HepG2 (cell line): ENCODE results near the gene KRTAP9-4. TPM values are rescaled to one million over a fixed set of nuclear protein-coding genes. Genes with fewer than 3 reads are reported as not detected.
"Not testable (repeated sequence)": the region's sequence is repeated elsewhere in the genome, so short reads cannot be mapped to it uniquely, and the experiment has no call there.

ENCODE experiments used
- ATAC-seq: fragments of 200-7000 bp; cut with Tn5 transposase; 3 replicates; pipeline ENCODE4 v1.9.1; 2020; ENCODE audit warnings: mild to moderate bottlenecking, moderate library complexity
- BruUV-seq: library from RNA; stranded (reverse); fragments of 400-500 nt; replicated peaks from 2 replicates; lab custom pipeline; 2021; lab: Mats Ljungman, UMichigan
- CTCF ChIA-PET: fragments of 300-600 bp; formaldehyde crosslinking; extraction: SDS; loops from one replicate; lab custom pipeline; 2021; ENCODE audit warnings: low total read pairs, inconsistent platforms, low intra/inter-chr PET ratio; lab: Yijun Ruan, JAX
- POLR2A ChIA-PET: fragments of 350-600 bp; sonication (Branson Sonifier 250); formaldehyde crosslinking; loops from one replicate; lab custom pipeline; 2020; ENCODE audit warnings: antibody characterized with exemption, inconsistent platforms; lab: Yijun Ruan, JAX
- DNase-seq: peaks from one replicate; pipeline ENCODE4 v3.0.0-alpha.2; 2015; ENCODE audit warnings: low spot score
- FAIRE-seq: peaks from 3 replicates; lab custom pipeline; 2011; peaks lifted over from hg19 to GRCh38; lab: Jason Lieb, UNC
- H2AFZ ChIP-seq: one replicate; pipeline ENCODE4 v1.6.1; 2011; ENCODE audit warnings: low read length, inconsistent platforms
- H3K27ac ChIP-seq: fragments of 300-600 bp; 3 replicates; pipeline ENCODE4 v1.8.0; 2011; ENCODE audit warnings: mixed run types, mild to moderate bottlenecking, mixed read lengths, low read length, inconsistent platforms; ENCODE audit not compliant: insufficient read depth; ENCODE audit errors: extremely low read length
- H3K27me3 ChIP-seq, 2 experiments: fragments of 200-600 bp in 1 of 2; 2 replicates in 1 of 2; 3 replicates in 1 of 2; pipeline versions ENCODE4 v1.6.0 to v1.8.0; 2011; ENCODE audit warnings: low read length in 2 of 2, mild to moderate bottlenecking in 2 of 2, moderate library complexity in 2 of 2, inconsistent platforms in 1 of 2; ENCODE audit not compliant: insufficient read depth in 2 of 2, control insufficient read depth in 1 of 2
- H3K36me3 ChIP-seq, 2 experiments: fragments of 200-600 bp in 1 of 2; replicated peaks in 1 of 2; 2 replicates in 1 of 2; 3 replicates in 1 of 2; pipeline versions ENCODE4 v1.5.1 to v1.8.0; 2011; ENCODE audit warnings: low read length in 2 of 2, inconsistent platforms in 1 of 2; ENCODE audit not compliant: insufficient read depth in 2 of 2, control insufficient read depth in 1 of 2
- H3K4me1 ChIP-seq: 2 replicates; pipeline ENCODE4 v1.5.1; 2012; ENCODE audit warnings: low read length, inconsistent platforms; ENCODE audit not compliant: insufficient read depth
- H3K4me2 ChIP-seq: 2 replicates; pipeline ENCODE4 v1.6.0; 2011; ENCODE audit warnings: low read depth, low read length, inconsistent platforms
- H3K4me3 ChIP-seq, 3 experiments: fragments of 200-600 bp in 1 of 3; sonication (generic), shearing (Covaris generic) in 1 of 3; replicated peaks in 1 of 3; 2 replicates each; pipeline ENCODE4 v1.5.1; 2011 to 2016; ENCODE audit warnings: low read length in 3 of 3, inconsistent platforms in 2 of 3, low read depth in 2 of 3, mild to moderate bottlenecking in 2 of 3, control low read depth in 1 of 3, mixed read lengths in 1 of 3; ENCODE audit not compliant: insufficient read depth in 1 of 3
- H3K79me2 ChIP-seq: one replicate; pipeline ENCODE4 v1.6.1; 2011; ENCODE audit warnings: low read length, inconsistent platforms; ENCODE audit not compliant: insufficient read depth
- H3K9ac ChIP-seq: 2 replicates; pipeline ENCODE4 v1.6.0; 2011; ENCODE audit warnings: mild to moderate bottlenecking, low read depth, low read length, inconsistent platforms; ENCODE audit not compliant: insufficient read depth
- H3K9me3 ChIP-seq: 2 replicates; pipeline ENCODE4 v1.5.1; 2012; ENCODE audit warnings: mild to moderate bottlenecking, low read length
- H4K20me1 ChIP-seq: 2 replicates; pipeline ENCODE4 v1.6.0; 2011; ENCODE audit warnings: inconsistent platforms, mild to moderate bottlenecking, low read length, moderate library complexity; ENCODE audit not compliant: insufficient read depth
- CEBPG ChIP-seq: IDR thresholded peaks from 2 replicates; pipeline ENCODE4 v1.6.1; 2016
- CERS6 ChIP-seq: sonication (generic); formaldehyde crosslinking; IDR thresholded peaks from 2 replicates; pipeline ENCODE4 v1.5.0; 2020; ENCODE audit warnings: missing genetic modification reagents
- HIVEP1 ChIP-seq: sonication (generic); formaldehyde crosslinking; IDR thresholded peaks from 2 replicates; pipeline ENCODE4 v1.4.0; 2020; ENCODE audit warnings: mild to moderate bottlenecking, missing genetic modification reagents
- HOXA3 ChIP-seq: sonication (generic); formaldehyde crosslinking; IDR thresholded peaks from 2 replicates; pipeline ENCODE4 v1.5.0; 2020; ENCODE audit warnings: missing genetic modification reagents
- KDM3A ChIP-seq: IDR thresholded peaks from 2 replicates; pipeline ENCODE4 v1.6.1; 2018; ENCODE audit warnings: low read depth, missing compliant biosample characterization
- KDM5A ChIP-seq: fragments of 200-600 bp; sonication (generic); IDR thresholded peaks from 2 replicates; pipeline ENCODE4 v1.7.0; 2018; ENCODE audit warnings: antibody characterized with exemption, mild to moderate bottlenecking, low read length, borderline replicate concordance
- SIN3A ChIP-seq: IDR thresholded peaks from 2 replicates; pipeline ENCODE4 v1.6.1; 2011; ENCODE audit warnings: low read depth, mild to moderate bottlenecking, control low read depth, low read length, borderline replicate concordance
- ZBTB38 ChIP-seq: sonication (generic); formaldehyde crosslinking; IDR thresholded peaks from 2 replicates; pipeline ENCODE4 v1.5.1; 2020; ENCODE audit warnings: mild to moderate bottlenecking, missing genetic modification reagents
- ZC3H4 ChIP-seq: sonication (generic); formaldehyde crosslinking; IDR thresholded peaks from 2 replicates; pipeline ENCODE4 v1.4.0; 2020; ENCODE audit warnings: missing genetic modification reagents, borderline replicate concordance
- ZFAT ChIP-seq: sonication (generic); formaldehyde crosslinking; conservative IDR thresholded peaks from 2 replicates; pipeline ENCODE4 v1.8.1; 2023; ENCODE audit warnings: missing genetic modification reagents, inconsistent platforms
- ZNF562 ChIP-seq: sonication (generic); formaldehyde crosslinking; IDR thresholded peaks from 2 replicates; pipeline ENCODE4 v1.8.0; 2022; ENCODE audit warnings: missing genetic modification reagents, borderline replicate concordance
- ZSCAN21 ChIP-seq: sonication (generic); formaldehyde crosslinking; IDR thresholded peaks from 2 replicates; pipeline ENCODE4 v1.8.0; 2022; ENCODE audit warnings: mild to moderate bottlenecking, missing genetic modification reagents, moderate library complexity, borderline replicate concordance
- ZSCAN9 ChIP-seq: IDR thresholded peaks from 2 replicates; pipeline ENCODE4 v1.6.1; 2016; ENCODE audit warnings: borderline replicate concordance
- WGBS: methylation state at CpG from one replicate; pipeline ENCODE4 v1.1.6; 2017; ENCODE audit warnings: low lambda C conversion rate; 5-methylcytosine and 5-hydroxymethylcytosine counted together
- in situ Hi-C: cut with HindIII; loops from 2 replicates; pipeline ENCODE4 v1.10.0; 2017; ENCODE audit warnings: low pct_unique_long_range_greater_than_20kb; ENCODE audit not compliant: extremely low pct_ligation_motif_present
- intact Hi-C: fragments of 100-400 bp; cut with micrococcal nuclease; formaldehyde crosslinking; loops from one replicate; pipeline ENCODE4 v1.10.0; 2022; ENCODE audit not compliant: unreplicated experiment
- polyA plus RNA-seq, 8 experiments: library from polyadenylated mRNA; depleted of rRNA in 3 of 8; stranded (reverse) in 7 of 8; unstranded in 1 of 8; fragments of >200 nt; fragmentation: Illumina TruSeq in 4 of 8; extraction: Trizol in 4 of 8; gene quantifications; 2 replicates each; pipeline versions ENCODE4 v1.2.1 to v1.2.3, GENCODE V29; 2011 to 2016; ENCODE audit warnings: low read depth in 4 of 8, missing spikeins in 1 of 8, mixed read lengths in 1 of 8; ENCODE audit not compliant: insufficient read depth in 1 of 8
- total RNA-seq, 5 experiments: library from RNA; depleted of rRNA; stranded (reverse); fragments of >200 nt; fragmentation: Illumina TruSeq; extraction: Trizol; gene quantifications; 2 replicates each; pipeline ENCODE4 v1.2.3, GENCODE V29; 2016; ENCODE audit warnings: low read depth in 1 of 5
- TF ChIP-seq, protein P1 (sequence below): sonication (generic); formaldehyde crosslinking; IDR thresholded peaks from 2 replicates; pipeline ENCODE4 v1.5.1; 2020; ENCODE audit warnings: missing genetic modification reagents, mild to moderate bottlenecking, borderline replicate concordance
- TF ChIP-seq, protein P2 (sequence below): sonication (generic); formaldehyde crosslinking; IDR thresholded peaks from 2 replicates; pipeline ENCODE4 v1.4.0; 2020; ENCODE audit warnings: mild to moderate bottlenecking, missing genetic modification reagents

KRTAP9-4 gene
- total and polyA plus RNA-seq, 2 of the 13 experiments (the other 11 are each of a cell fraction or from before 2014, with no cell fraction given), result not detected

- no peak overlapping the region for H3K27ac ChIP-seq
- no peaks in the 10 kb centered on the region; a peak in 1 of 5 replicates for H3K27me3 ChIP-seq
- no peak overlapping the region for H3K4me2 ChIP-seq
- FAIRE-seq (no peak), DNase-seq (no peak), ATAC-seq (no peak)
- no CpG with 5 or more reads among the region's 3 CpGs for WGBS
- no TSS peak for BruUV-seq
- H3K9me3 ChIP-seq, result no peaks in the 10 kb centered on the region
- no peaks in the 10 kb centered on the region for H3K79me2 ChIP-seq
- H2AFZ ChIP-seq, result no peak overlapping the region
- in situ Hi-C loops (no loop called here), intact Hi-C loops (no loop called here)
- no peak overlapping the region for H3K9ac ChIP-seq
- H3K4me3 ChIP-seq, result no peak overlapping the region
- ChIA-PET CTCF (no interaction called here), POLR2A (no interaction called here)
- H4K20me1 ChIP-seq, result no peaks in the 10 kb centered on the region
- TF ChIP-seq SIN3A (no peak), CERS6 (CRISPR knock-in tag) (no peak), CEBPG (CRISPR knock-in tag) (no peak), ZSCAN9 (CRISPR knock-in tag) (no peak), KDM5A (no peak), ZSCAN21 (no peak), ZNF562 (CRISPR knock-in tag) (no peak), KDM3A (CRISPR knock-in tag) (no peak), HIVEP1 (CRISPR knock-in tag) (no peak), ZC3H4 (CRISPR knock-in tag) (no peak), ZBTB38 (no peak), HOXA3 (CRISPR knock-in tag) (no peak), ZFAT (CRISPR knock-in tag) (no peak)
- TF ChIP-seq, protein P1, sequence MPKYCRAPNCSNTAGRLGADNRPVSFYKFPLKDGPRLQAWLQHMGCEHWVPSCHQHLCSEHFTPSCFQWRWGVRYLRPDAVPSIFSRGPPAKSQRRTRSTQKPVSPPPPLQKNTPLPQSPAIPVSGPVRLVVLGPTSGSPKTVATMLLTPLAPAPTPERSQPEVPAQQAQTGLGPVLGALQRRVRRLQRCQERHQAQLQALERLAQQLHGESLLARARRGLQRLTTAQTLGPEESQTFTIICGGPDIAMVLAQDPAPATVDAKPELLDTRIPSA, result no peak
- TF ChIP-seq, protein P2, sequence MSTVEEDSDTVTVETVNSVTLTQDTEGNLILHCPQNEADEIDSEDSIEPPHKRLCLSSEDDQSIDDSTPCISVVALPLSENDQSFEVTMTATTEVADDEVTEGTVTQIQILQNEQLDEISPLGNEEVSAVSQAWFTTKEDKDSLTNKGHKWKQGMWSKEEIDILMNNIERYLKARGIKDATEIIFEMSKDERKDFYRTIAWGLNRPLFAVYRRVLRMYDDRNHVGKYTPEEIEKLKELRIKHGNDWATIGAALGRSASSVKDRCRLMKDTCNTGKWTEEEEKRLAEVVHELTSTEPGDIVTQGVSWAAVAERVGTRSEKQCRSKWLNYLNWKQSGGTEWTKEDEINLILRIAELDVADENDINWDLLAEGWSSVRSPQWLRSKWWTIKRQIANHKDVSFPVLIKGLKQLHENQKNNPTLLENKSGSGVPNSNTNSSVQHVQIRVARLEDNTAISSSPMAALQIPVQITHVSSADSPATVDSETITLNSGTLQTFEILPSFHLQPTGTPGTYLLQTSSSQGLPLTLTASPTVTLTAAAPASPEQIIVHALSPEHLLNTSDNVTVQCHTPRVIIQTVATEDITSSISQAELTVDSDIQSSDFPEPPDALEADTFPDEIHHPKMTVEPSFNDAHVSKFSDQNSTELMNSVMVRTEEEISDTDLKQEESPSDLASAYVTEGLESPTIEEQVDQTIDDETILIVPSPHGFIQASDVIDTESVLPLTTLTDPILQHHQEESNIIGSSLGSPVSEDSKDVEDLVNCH (CRISPR knock-in tag), result no peak
- H3K4me1 ChIP-seq, result no peaks in the 10 kb centered on the region
- H3K36me3 ChIP-seq, result no peaks in the 10 kb centered on the region
These were observed 18.2 kb downstream of the KRTAP9-4 start for GRCh38 chr17:41267711-41268110.

GRCh38 chr17:41271323-41271722, 21.8 kb downstream of the KRTAP9-4 start:
- no CpG with 5 or more reads among the region's 1 CpG for WGBS
- POLR2A ChIA-PET, H3K4me1 ChIP-seq, H3K36me3 ChIP-seq, DNase-seq, H3K27ac ChIP-seq, H4K20me1 ChIP-seq, CTCF ChIA-PET, BruUV-seq, H3K9me3 ChIP-seq, ATAC-seq, H3K4me3 ChIP-seq, H3K27me3 ChIP-seq, H2AFZ ChIP-seq, H3K9ac ChIP-seq, H3K79me2 ChIP-seq, intact Hi-C loops, in situ Hi-C loops, FAIRE-seq, H3K4me2 ChIP-seq: not testable (repeated sequence)
